Stimulated activated CD4-positive, alpha-beta T cell treated with anti-CD3 and anti-CD28 coated beads, Interleukin-2, amount 100 ng/mL, for 48 hours (primary cell): Measurements from ENCODE around the gene SIN3B.

Experiments
- DNase-seq, 2 donors: peaks; one replicate each; pipeline ENCODE4 v3.0.0-alpha.2; 2020

Gene SIN3B

GRCh38 chr19:16829822-16830289, 658 bp downstream of the SIN3B start:
- DNase-seq = no peak

- DNase-seq = no peak
These were observed 1.5 kb downstream of the SIN3B start for GRCh38 chr19:16830679-16831078.

- no peak for DNase-seq
These were observed 2.3 kb downstream of the SIN3B start for GRCh38 chr19:16831531-16831930.

GRCh38 chr19:16834747-16835146, 5.5 kb downstream of the SIN3B start:
- DNase-seq = no peak

GRCh38 chr19:16836115-16837034, 7.2 kb downstream of the SIN3B start:
- DNase-seq = no peak

- no peak for DNase-seq
These were observed 7.8 kb downstream of the SIN3B start for GRCh38 chr19:16837035-16837362.

- no peak for DNase-seq
These were observed 12.3 kb downstream of the SIN3B start for GRCh38 chr19:16841391-16841926.

- no peak for DNase-seq
These were observed 17.7 kb downstream of the SIN3B start for GRCh38 chr19:16846901-16847300.

GRCh38 chr19:16847430-16847829, 18.2 kb downstream of the SIN3B start:
- DNase-seq = no peak

GRCh38 chr19:16849168-16849567, 20.0 kb downstream of the SIN3B start:
- no peak for DNase-seq

GRCh38 chr19:16850133-16850532, 20.9 kb downstream of the SIN3B start:
- no peak for DNase-seq

GRCh38 chr19:16851031-16851712, 22.0 kb downstream of the SIN3B start:
- DNase-seq = no peak

GRCh38 chr19:16853066-16853465, 23.9 kb downstream of the SIN3B start:
- DNase-seq = no peak

GRCh38 chr19:16856091-16856490, 26.9 kb downstream of the SIN3B start:
- no peak for DNase-seq

GRCh38 chr19:16859626-16860025, 30.4 kb downstream of the SIN3B start:
- no peak for DNase-seq

GRCh38 chr19:16860118-16860517, 30.9 kb downstream of the SIN3B start:
- no peak for DNase-seq

GRCh38 chr19:16861011-16861410, 31.8 kb downstream of the SIN3B start:
- no peak for DNase-seq

- DNase-seq = no peak
These were observed 32.6 kb downstream of the SIN3B start for GRCh38 chr19:16861834-16862233.

- no peak for DNase-seq
These were observed 33.7 kb downstream of the SIN3B start for GRCh38 chr19:16862826-16863415.

GRCh38 chr19:16867211-16867610, 38.0 kb downstream of the SIN3B start:
- DNase-seq = no peak

GRCh38 chr19:16868423-16869130, 39.4 kb downstream of the SIN3B start:
- no peak for DNase-seq

GRCh38 chr19:16869331-16869972, 40.3 kb downstream of the SIN3B start:
- DNase-seq = no peak
